GM18502 (cell line): ENCODE results near the gene UBAC2.

Experiments
- ATAC-seq: cut with Tn5 transposase; IDR thresholded peaks from one replicate; pipeline ENCODE4 v1.9.1; 2021; ENCODE audit warnings: mild to moderate bottlenecking; ENCODE audit not compliant: unreplicated experiment, poor library complexity

Gene UBAC2

GRCh38 chr13:99419591-99420243, 219.1 kb downstream of the UBAC2 start:
- ATAC-seq: no peak

GRCh38 chr13:99421271-99421670, 220.6 kb downstream of the UBAC2 start:
- ATAC-seq: no peak

DNA sequence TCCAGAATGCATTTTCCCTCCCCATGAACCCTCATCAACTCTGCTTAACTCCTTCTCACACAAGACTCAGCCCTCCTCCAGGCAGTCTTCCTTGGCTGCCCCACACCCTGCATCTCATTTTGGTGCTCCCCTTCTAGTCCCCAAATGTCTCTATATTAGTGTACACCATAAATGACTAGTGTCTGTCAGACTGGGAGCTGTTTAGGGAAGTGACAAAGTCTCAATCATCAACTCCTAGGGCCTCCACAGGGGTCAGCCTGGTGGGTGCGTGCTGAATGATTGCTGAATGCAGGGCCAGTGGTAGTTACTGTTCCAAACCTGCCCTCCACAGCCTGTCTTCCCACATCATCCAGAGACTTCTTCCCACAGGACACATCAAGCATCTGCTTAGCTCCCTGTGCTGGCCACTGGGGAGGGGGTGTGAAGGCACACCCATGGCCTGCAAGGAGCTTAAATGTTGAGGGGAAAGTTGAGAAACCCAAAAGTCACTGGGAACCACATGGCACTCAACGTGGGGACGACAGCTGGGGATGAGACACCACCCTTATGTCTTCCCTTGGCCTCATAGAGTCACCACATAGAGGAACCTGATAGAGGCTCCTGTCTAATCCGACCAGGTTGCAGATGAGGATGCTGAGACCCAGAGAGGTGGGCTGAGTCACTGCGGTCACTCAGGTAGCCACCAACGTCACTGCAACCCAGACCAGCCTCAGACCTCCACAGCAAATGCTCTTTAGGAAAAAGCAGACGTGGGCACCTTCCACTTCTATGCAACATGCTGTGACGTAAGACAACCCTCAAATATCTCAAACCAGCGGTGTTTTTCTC, 221.3 kb downstream of the UBAC2 start:
- peak; percentile 32 for ATAC-seq

- ATAC-seq: no peak
These were observed 222.0 kb downstream of the UBAC2 start for GRCh38 chr13:99422586-99423220.

DNA sequence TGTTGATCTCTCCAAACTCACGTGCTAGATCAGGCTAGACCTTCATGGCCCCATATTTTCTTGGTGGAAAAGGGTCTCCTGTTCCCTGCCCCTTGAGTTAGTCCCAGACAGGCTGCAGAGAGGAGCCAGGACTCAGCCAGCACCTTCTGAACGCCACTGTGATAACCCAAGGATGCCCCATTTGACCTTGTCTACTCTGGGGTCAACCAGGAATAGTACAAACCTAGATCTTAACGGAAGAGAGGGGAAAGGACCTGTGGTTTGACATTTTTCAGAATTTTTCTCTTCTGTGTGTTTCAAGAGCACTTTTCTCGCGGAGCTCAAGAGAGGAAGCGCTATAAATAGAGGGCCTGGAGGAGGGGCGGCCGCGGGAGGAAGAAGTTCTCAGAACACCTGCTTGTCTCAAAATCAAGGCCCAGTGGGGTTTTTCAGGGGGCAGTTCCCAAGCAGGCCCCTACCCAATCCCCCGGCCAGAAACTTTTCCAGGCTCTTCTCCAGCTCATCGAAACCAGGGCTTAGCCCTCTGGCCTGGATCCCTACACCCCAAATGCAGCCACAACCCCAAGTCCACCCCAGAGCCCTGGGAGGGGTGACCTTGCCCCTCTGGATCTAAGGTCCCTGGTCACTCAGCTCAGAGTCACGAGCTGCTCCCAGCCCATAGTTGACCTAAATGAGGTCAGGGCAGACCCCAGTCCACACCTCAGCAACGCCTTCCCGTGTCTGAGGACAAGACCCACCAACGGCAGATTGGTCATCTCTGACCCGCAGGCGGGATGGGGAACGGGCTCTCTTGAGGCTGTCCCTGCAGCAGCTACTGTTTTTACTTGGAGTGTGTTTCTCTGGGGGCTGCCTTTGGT, 225.1 kb downstream of the UBAC2 start:
- peak; percentile 65 for ATAC-seq

GRCh38 chr13:99426426-99426825, 225.8 kb downstream of the UBAC2 start:
- ATAC-seq: no peak

DNA sequence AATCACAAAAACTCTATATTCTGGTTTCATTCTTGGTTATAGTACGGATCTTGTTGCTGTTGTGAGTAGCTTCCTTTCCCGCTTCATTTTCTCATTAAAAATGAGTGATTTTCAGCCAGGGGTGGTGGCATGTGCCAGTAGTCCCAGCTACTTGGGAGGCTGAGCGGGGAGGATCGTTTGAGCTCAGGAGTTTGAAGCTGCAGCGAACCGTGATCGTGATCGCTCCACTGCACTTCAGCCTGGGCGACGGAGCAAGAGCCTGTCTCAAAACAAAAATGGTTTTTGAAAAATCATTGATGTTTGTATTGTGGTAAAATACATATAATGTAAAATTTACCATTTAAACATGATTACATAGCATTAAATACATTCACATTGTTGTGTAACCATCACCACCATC, 229.0 kb downstream of the UBAC2 start:
- ATAC-seq: no peak

DNA sequence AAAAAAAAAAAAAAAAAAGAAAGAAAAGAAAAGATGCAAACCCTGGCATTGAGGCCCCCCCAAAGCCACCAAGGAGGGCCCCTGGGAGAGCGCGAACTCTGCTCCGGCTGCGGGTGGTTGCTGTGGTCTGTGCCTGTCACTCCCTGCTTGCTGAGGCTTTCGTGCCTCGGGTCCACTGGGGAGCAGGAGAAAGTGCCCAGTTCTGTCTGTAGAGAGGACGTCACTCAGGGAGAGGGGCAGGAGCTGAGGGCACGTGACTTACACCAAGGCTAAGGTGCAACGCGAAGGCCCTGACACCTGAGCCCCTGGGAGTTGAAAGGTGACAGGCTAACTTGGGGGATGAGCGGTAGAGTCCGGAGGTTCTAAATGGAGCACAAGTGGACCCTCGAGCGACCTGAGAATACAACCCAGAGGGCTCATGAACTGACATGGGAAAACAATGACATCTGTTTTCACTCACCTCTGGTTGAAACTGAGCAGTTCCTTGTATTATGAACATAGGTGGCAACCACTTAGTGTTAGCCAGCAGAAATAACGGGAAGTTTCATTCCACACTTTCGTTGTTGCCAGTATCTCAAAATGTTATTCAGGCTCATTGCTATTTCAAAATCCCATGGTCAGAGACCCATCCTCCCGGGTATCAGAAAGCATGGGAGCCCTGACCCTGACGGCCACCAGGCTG, 231.4 kb downstream of the UBAC2 start:
- ATAC-seq: peak; percentile 28

GRCh38 chr13:99432609-99433542, 232.2 kb downstream of the UBAC2 start:
- peak; percentile 59 for ATAC-seq

DNA sequence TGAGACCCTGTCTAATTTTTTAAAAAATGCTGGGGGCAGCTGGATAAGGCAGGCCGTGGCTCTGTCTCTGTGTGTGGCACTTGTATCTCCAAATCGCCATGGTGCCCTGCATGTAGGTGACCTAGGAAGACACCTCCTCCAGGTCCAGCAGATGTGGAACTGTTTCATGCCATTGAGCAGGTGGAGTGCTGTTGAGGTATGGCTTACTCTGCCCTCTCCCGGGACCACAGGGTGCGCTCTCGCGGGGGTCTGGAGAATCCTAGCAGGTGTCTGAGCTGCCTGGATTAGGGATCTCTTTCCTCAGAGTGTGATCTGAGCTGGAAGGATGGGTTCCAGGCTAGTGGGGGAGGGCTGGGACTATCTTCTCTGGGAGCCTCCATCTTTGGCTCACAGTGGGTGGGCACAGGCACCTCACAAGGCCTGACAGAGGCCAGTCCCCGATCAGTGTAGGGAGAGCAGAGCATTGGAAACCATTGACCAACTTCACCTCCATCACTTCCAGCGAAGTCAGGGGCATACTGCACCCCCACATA, 233.0 kb downstream of the UBAC2 start:
- ATAC-seq: no peak

DNA sequence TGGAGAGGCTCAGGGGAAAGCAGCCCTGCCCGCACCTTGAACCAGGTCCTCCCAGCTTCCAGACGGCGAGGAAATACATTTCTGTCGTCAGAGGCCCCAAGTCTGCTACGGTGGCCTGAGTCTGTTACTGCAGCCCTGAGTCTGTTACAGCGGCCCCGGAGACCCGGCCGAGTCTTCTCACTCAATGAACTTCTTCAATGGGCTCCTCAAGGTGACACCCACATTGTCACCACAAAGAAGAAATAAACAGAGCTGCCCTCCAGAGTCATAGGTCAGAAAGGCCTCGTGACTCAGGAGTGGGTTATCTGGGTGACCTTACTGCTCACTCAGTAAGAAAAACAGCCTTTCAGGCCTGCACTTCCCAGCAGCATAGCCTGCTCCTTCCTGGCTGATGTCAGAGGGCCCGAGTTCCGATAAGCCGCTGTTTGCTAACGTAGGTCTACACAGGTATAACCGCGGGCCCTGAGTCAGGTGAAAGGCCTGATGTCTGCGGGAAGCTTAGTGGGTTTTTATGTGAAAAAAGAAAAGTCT, 233.7 kb downstream of the UBAC2 start:
- ATAC-seq: peak; percentile 32

DNA sequence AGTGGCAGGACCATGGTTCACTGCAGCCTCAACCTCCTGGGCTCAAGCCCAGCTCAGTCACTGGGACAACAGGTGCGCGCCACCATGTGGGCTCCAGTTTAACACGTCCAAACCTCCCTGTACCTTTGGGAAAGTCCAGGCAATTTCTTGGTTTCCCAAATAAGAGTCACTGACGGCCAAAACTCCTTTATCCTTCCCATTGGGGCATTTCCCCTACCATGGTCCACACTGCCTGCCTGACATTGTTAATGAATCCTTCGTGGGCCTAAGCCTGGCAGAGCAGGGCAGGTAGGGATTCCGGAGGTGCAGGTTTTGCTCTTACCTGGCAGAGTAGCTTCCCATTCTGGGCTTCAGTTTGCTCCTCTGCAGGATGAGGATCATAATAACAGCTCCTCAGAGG, 234.5 kb downstream of the UBAC2 start:
- no peak for ATAC-seq

GRCh38 chr13:99435998-99436397, 235.3 kb downstream of the UBAC2 start:
- ATAC-seq: no peak
